Stimulated activated CD4-positive, alpha-beta T cell treated with anti-CD3 and anti-CD28 coated beads, Interleukin-1b, Interleukin-23, amount 100 ng/mL, for 4 hours (primary cell): ENCODE measurements around the gene CNNM1.

Source experiments
- DNase-seq, 2 donors: peaks; one replicate each; pipeline ENCODE4 v3.0.0-alpha.2; 2020; ENCODE audit warnings: low read depth in 2 of 2

The CNNM1 gene

GRCh38 chr10:99337311-99337811, 8.2 kb downstream of the CNNM1 start:
- DNase-seq, result no peak

- DNase-seq, result no peak
Measured at GRCh38 chr10:99337901-99338300, 8.7 kb downstream of the CNNM1 start.

DNA sequence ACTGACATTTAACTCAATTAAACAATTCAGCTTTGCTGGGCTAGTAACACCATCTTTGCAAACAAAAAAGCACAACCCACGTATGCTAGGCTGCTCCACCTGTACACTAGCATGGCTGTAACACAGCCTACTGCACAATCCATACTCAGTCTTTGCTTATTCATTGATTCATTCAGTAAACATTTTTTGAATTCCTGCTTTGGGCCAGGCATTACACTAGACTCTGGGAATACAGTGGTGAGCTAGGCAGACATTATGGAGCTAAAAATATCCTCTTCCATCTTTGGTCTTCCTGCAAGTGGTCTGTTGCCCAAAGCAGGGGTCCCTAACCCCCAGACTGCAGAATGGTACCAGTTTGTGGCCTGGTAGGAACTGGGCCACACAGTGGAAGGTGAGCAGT, 9.9 kb downstream of the CNNM1 start:
- no peak for DNase-seq

DNA sequence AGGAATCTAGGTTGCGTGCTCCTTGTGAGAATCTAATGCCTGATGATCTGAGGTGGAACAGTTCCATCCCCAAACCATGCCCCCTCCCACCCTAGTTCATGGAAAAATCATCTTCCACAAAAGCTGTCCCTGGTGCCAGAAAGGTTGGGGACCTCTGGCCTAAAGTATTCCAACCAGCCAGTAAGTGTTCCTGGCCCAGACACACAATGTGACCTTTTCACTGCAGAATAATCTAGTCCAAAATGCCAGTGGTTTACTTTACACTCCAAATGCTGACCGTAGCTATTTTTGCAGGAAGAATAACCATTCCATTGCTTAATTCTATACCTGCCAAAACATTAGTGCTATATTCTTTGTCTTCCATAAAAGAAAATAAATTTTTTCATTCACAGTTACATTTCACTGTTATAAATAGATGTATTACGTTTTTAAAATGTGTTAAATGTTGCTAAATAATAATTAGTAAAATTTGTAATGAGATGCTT, 10.4 kb downstream of the CNNM1 start:
- DNase-seq, result no peak

DNA sequence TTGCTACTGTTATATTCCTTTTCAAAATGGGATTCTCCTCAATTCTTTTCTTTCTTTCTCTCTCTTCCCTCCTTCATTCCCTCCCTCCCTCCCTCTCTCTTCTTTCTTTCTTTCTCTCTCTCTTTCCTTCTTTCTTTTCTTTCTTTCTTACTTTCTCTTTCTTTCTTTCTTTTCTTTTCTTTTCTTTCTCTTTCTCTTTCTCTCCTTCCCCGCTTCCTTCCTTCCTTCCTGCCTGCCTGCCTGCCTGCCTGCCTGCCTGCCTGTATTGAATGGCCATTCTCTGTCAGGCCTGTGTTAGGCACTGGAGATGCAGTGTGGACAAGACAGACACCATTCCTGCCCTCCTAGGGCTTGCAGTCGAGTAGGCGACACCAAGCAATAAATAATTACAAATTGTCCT, 11.5 kb downstream of the CNNM1 start:
- no peak for DNase-seq

DNA sequence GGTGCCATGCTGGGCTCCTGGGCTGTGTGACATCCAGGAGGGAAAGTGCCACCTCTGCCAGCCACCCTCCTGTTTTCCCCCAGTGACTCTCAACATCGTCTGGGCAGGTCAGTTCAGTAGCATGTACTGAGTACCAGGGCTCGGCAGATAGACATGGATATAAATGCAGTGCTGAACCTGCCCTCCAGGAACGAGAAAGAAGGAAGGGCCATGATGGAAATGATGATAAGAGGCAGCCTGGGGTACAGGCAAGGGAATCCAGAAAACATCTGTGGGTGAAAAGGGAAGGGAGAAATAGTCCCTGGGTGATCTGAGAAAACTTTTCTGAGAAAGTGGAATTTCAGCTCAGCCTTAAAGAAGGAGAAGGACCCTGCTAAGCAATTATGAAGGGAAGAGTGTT, 12.1 kb downstream of the CNNM1 start:
- no peak for DNase-seq

DNA sequence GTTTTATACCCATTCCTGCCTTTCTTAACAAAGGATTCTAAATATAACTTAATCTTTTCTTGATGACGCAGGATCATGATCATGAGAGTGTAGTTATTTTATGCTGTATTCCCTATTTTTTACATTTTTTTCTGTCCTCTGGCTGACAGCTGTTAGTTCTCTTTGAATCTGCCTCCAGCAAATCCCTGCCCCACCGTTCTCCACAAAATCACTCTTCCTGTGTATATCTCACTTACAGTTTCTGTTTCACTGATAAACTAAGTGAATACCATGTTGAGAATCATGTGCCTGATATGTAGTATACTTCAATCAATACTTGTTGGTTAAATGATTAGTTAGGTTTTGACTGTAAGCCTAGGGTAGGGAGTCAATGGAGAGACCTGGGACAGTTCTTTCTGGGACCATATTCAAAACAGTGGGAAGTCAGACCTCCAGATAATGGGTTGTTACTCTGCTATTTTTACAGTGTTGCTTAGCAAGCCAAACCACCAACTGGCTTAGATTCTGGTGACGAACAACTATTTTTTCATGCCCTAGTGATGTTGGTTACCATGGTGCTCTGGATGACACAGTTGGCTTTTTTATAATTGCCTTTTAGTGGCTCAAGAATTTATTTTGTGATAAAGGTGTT, 12.8 kb downstream of the CNNM1 start:
- no peak for DNase-seq

DNA sequence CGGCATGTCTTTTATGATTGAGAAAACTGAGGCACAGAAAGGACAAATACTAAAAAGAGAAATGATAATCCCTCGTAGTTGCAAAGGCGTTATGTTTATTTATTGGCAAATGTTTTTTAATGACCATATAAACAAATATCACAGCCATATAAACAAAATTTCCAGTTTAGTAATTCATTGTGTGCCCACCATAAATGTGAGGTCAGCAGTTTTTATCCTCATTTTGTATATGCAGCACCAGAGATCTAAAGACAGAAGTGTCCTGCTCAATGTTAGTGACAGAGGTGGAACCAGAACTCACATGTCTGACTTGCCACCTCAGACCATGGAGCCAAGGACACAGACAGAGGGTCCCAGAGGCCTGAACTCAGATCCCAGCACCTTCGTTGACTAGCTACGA, 14.1 kb downstream of the CNNM1 start:
- no peak for DNase-seq

DNA sequence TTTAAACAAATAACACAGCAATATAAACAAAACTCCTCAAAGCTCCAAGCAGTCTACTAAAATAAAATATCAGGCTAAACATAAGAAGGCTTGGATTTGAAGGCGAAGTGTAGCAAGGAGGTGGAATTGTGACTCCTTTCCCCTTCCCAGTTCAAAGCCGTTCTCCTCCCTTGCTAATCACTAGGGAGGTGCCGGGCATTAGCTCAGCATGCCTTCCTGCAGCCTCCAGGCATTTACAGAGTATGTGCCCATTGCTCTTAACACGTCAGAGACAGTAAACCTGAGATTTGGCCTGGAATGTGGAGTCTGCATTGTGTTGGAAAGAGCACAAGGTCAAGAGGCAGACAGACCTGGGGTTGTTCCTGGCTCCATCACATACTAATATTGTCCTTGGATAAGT, 15.6 kb downstream of the CNNM1 start:
- DNase-seq, result no peak

DNA sequence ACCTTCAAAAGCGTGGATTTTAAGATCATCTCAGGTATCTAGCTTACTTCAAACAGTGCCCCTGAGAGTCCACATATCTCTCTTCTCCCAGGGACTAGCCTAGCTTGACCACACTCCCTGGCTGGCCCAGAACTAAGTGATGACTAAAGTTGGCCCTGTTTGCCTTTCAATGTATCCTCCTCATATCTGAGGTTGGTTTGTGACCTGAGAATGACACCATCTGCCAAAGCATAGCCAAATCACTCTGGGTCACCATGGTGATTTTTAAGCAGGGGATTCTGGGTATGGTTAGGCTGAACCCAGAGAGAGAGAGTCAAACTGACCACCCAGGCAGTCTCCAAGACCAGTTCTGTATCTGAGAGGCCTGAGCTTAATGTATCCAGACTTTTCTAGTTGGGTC, 16.2 kb downstream of the CNNM1 start:
- DNase-seq, result no peak

DNA sequence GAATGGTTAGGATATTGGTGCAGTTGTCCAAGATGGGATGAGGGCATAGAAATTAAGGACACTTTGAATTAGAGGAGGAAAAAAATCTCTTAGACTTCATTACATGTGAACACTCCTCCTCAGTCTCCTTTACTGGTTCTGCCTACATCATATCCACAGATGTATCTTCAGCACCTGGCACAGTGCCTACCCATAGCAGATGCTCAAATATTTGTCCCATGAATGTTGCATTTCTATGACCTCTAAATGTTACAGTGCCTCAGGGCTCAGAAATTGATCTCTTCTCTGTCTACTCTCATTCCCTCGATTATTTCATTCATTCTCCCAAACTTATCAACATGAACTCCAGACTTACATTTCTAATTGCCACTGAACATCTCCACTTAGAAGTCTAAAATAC, 17.1 kb downstream of the CNNM1 start:
- no peak for DNase-seq

GRCh38 chr10:99347672-99348071, 18.5 kb downstream of the CNNM1 start:
- no peak for DNase-seq

DNA sequence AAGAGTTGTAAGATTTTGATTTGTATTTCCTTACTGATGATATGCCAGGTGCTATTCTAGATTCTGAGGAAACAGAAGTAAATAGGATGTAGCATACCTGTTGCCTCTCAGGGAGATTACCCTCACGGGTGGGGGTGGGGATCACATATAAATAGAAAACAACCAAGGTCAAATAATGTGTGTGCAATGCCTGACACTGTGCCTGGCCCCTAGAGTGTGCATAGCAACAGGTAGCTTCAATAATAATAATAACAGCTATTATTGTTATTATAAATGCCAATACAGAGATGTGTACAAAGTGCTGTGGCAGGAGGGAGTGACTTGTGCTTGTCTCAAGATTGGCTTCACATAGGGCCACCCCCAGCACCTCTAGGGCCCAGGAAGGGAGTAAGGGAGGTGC, 24.0 kb downstream of the CNNM1 start:
- no peak for DNase-seq

GRCh38 chr10:99357691-99358090, 28.5 kb downstream of the CNNM1 start:
- DNase-seq, result no peak

GRCh38 chr10:99358101-99358500, 28.9 kb downstream of the CNNM1 start:
- no peak for DNase-seq

DNA sequence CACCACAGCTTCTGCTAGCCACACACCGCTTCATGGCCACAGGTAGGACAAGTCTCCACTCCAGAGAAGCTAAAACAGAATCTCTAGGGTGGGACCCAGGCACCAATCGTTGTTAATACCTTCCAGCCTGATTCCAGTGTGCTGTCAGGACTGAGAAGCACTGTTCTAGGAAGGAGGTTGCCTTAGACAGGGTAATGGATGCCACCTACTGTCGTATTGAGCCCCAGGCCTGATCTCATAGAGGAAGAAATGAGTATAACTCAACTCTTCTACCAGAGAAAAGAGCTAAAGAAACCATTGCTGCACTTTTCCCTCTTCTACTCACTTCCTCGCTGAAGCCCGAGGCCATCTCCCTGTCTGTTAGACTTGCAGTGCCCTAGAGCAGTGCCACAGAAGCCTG, 31.8 kb downstream of the CNNM1 start:
- DNase-seq, result no peak

DNA sequence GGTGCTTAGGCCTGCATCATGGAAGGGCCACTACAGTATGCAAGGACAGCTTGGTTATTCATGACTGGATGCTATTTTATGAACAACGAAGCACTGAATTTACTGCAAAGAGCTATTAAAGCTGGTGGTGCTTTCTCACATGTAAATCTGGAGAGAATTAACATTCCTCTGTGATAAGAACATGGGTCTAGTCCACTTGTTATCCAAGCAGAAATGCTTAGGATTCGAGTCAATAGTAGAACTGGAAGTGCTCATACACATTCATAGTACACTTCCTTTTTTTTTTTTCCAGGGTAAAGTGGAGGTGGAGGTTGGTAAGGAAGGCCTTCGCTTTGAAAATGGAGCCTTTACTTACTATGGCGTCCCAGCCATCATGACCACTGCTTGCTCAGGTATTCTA, 35.0 kb downstream of the CNNM1 start:
- DNase-seq, result no peak

DNA sequence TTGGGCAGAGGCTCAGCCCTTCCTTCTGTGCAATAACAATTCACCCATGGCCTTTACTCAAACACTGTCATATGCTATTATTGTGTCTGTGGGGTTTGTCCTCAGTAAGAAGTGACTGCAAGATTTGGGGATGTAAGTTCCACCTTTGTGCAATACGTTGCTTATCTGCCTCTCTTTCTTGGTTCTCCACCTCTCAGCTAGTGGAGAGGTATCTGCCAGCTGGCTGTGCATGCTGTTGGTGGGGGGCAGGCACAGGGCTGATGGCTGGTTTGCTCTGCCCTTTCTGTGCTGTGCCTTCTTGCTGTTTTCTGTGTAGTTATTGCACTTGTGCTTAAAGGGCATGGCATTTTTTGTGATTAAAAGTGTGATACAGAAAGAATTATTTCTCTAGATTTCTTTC, 36.2 kb downstream of the CNNM1 start:
- no peak for DNase-seq

- no peak for DNase-seq
Measured at GRCh38 chr10:99365736-99366135, 36.6 kb downstream of the CNNM1 start.

DNA sequence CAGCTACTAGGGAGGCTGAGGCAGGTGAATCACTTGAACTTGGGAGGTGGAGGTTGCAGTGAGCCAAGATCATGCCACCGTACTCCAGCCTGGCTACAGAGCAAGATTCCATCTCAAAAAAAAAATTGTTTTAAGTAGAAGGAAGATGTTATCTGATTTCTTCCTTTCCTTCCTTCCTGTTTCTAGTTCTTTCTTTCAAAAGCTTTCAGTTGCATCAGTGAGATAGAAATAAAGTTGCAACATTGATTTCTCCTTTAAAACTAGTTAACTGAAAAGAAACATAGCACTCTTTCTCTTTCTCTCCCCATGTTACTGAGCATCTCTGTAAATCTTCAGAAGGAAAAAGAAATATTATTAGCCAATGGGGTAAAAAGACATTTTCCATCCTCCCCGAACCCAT, 37.5 kb downstream of the CNNM1 start:
- DNase-seq, result no peak

GRCh38 chr10:99368646-99369045, 39.5 kb downstream of the CNNM1 start:
- DNase-seq, result no peak

- DNase-seq, result no peak
Measured at GRCh38 chr10:99369126-99369525, 40.0 kb downstream of the CNNM1 start.

DNA sequence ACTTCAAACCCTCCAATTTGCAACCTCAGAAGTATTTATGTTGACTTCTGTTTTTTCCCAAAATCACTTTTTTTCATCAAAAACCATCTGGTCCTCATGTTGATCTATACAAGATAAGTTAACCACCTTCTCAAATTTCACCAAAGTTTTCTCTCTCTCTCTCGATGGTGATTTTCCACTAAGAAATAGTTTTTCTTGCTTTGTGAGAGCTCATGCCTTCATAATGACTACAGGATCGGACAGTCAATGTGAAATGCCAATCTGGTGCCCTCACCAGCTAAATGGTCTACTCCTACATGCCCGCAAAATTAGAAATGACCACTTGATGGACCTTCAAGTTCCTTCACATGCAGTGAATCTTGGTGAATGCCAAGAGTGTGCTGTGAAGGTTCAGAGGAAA, 40.4 kb downstream of the CNNM1 start:
- no peak for DNase-seq

GRCh38 chr10:99370993-99371392, 41.8 kb downstream of the CNNM1 start:
- no peak for DNase-seq
